HepG2 (cell line): ENCODE results near the gene DLG4. TPM values are rescaled to one million over a fixed set of nuclear protein-coding genes. Genes with fewer than 3 reads are reported as not detected.

Experiments used
- ARNT2 ChIP-seq: sonication (generic); formaldehyde crosslinking; IDR thresholded peaks from 2 replicates; pipeline ENCODE4 v1.8.0; 2022; ENCODE audit warnings: mild to moderate bottlenecking, low read depth, missing genetic modification reagents, moderate library complexity
- ATF1 ChIP-seq: IDR thresholded peaks from 2 replicates; pipeline ENCODE4 v1.6.1; 2016; ENCODE audit warnings: mild to moderate bottlenecking, control low read depth
- BRF2 ChIP-seq: sonication (generic); formaldehyde crosslinking; IDR thresholded peaks from 2 replicates; pipeline ENCODE4 v1.8.1; 2022; ENCODE audit warnings: mild to moderate bottlenecking, missing genetic modification reagents
- CBX1 ChIP-seq: IDR thresholded peaks from one replicate; pipeline ENCODE4 v1.6.1; 2016; ENCODE audit warnings: antibody characterized with exemption, low read depth
- CBX2 ChIP-seq, 2 experiments: fragments of 200-600 bp in 1 of 2; sonication (generic); formaldehyde crosslinking in 1 of 2; IDR thresholded peaks; 2 replicates each; pipeline versions ENCODE4 v1.7.0 to v1.8.1; 2018 to 2022; ENCODE audit warnings: low read depth in 2 of 2, low read length in 1 of 2, mild to moderate bottlenecking in 1 of 2, missing genetic modification reagents in 1 of 2
- FOSL1 ChIP-seq: sonication (generic); formaldehyde crosslinking; IDR thresholded peaks from 2 replicates; pipeline ENCODE4 v1.9.0; 2021; ENCODE audit warnings: missing genetic modification reagents, borderline replicate concordance
- FOSL2 ChIP-seq: sonication (generic); formaldehyde crosslinking; IDR thresholded peaks from 2 replicates; pipeline ENCODE4 v1.4.0; 2020; ENCODE audit warnings: missing genetic modification reagents
- GATAD2A ChIP-seq: IDR thresholded peaks from 2 replicates; pipeline ENCODE4 v1.6.1; 2016
- GTF3A ChIP-seq: sonication (generic); formaldehyde crosslinking; conservative IDR thresholded peaks from 2 replicates; pipeline ENCODE4 v1.4.0; 2020; ENCODE audit warnings: mild to moderate bottlenecking, missing genetic modification reagents
- HNRNPH1 ChIP-seq: fragments of 200-400 bp; formaldehyde crosslinking; optimal IDR thresholded peaks from 2 replicates; pipeline ENCODE3; 2017; ENCODE audit warnings: mild to moderate bottlenecking, low read depth, low read length
- IRF9 ChIP-seq: sonication (generic); formaldehyde crosslinking; IDR thresholded peaks from 2 replicates; pipeline ENCODE4 v1.8.0; 2022; ENCODE audit warnings: missing genetic modification reagents, mild to moderate bottlenecking, borderline replicate concordance
- KLF16 ChIP-seq, 2 experiments: sonication (generic) in 1 of 2; formaldehyde crosslinking in 1 of 2; IDR thresholded peaks; 2 replicates each; pipeline versions ENCODE4 v1.6.1 to v1.8.0; 2016 to 2023; ENCODE audit warnings: missing genetic modification reagents in 2 of 2, missing compliant biosample characterization in 1 of 2
- MEIS1 ChIP-seq: sonication (generic); formaldehyde crosslinking; IDR thresholded peaks from 2 replicates; pipeline ENCODE4 v1.9.0; 2021; ENCODE audit warnings: mild to moderate bottlenecking, missing genetic modification reagents, moderate library complexity, borderline replicate concordance
- NFRKB ChIP-seq: fragments of 450-650 bp; IDR thresholded peaks from 2 replicates; pipeline ENCODE4 v1.6.1; 2017
- NR1H2 ChIP-seq: sonication (generic); formaldehyde crosslinking; IDR thresholded peaks from 2 replicates; pipeline ENCODE4 v1.8.1; 2022; ENCODE audit warnings: low read depth, missing genetic modification reagents, borderline replicate concordance
- ZFP37 ChIP-seq: sonication (generic); formaldehyde crosslinking; IDR thresholded peaks from 2 replicates; pipeline ENCODE4 v1.4.0; 2020; ENCODE audit warnings: missing genetic modification reagents, borderline replicate concordance
- ZNF124 ChIP-seq: sonication (generic); formaldehyde crosslinking; IDR thresholded peaks from 2 replicates; pipeline ENCODE4 v1.4.0; 2020; ENCODE audit warnings: missing genetic modification reagents
- ZNF138 ChIP-seq: sonication (generic); formaldehyde crosslinking; IDR thresholded peaks from 2 replicates; pipeline ENCODE4 v1.5.0; 2020; ENCODE audit warnings: mild to moderate bottlenecking, low read depth, missing genetic modification reagents
- ZNF256 ChIP-seq: sonication (generic); formaldehyde crosslinking; conservative IDR thresholded peaks from 2 replicates; pipeline ENCODE4 v1.4.0; 2020; ENCODE audit warnings: missing genetic modification reagents
- ZNF460 ChIP-seq: sonication (generic); formaldehyde crosslinking; IDR thresholded peaks from 2 replicates; pipeline ENCODE4 v1.5.1; 2020; ENCODE audit warnings: missing genetic modification reagents, mild to moderate bottlenecking, borderline replicate concordance
- ZNF503 ChIP-seq: sonication (generic); formaldehyde crosslinking; IDR thresholded peaks from 2 replicates; pipeline ENCODE4 v1.4.0; 2020; ENCODE audit warnings: missing genetic modification reagents
- ZNF607 ChIP-seq: sonication (generic); formaldehyde crosslinking; IDR thresholded peaks from 2 replicates; pipeline ENCODE4 v1.5.1; 2020; ENCODE audit warnings: missing genetic modification reagents, mild to moderate bottlenecking, borderline replicate concordance
- ZNF780A ChIP-seq: sonication (generic); formaldehyde crosslinking; IDR thresholded peaks from 2 replicates; pipeline ENCODE4 v1.8.0; 2022; ENCODE audit warnings: mild to moderate bottlenecking, missing genetic modification reagents, moderate library complexity
- ZNF83 ChIP-seq: sonication (generic); formaldehyde crosslinking; IDR thresholded peaks from 2 replicates; pipeline ENCODE4 v1.4.0; 2020; ENCODE audit warnings: missing genetic modification reagents, mild to moderate bottlenecking, borderline replicate concordance
- ZSCAN12 ChIP-seq: sonication (generic); formaldehyde crosslinking; IDR thresholded peaks from 2 replicates; pipeline ENCODE4 v1.9.0; 2021; ENCODE audit warnings: mild to moderate bottlenecking, missing genetic modification reagents
- polyA plus RNA-seq, 8 experiments: library from polyadenylated mRNA; depleted of rRNA in 3 of 8; stranded (reverse) in 7 of 8; unstranded in 1 of 8; fragments of >200 nt; fragmentation: Illumina TruSeq in 4 of 8; extraction: Trizol in 4 of 8; gene quantifications; 2 replicates each; pipeline versions ENCODE4 v1.2.1 to v1.2.3, GENCODE V29; 2011 to 2016; ENCODE audit warnings: low read depth in 4 of 8, missing spikeins in 1 of 8, mixed read lengths in 1 of 8; ENCODE audit not compliant: insufficient read depth in 1 of 8
- total RNA-seq, 5 experiments: library from RNA; depleted of rRNA; stranded (reverse); fragments of >200 nt; fragmentation: Illumina TruSeq; extraction: Trizol; gene quantifications; 2 replicates each; pipeline ENCODE4 v1.2.3, GENCODE V29; 2016; ENCODE audit warnings: low read depth in 1 of 5
- TF ChIP-seq, protein P1 (sequence below): sonication (generic); formaldehyde crosslinking; IDR thresholded peaks from 2 replicates; pipeline ENCODE4 v1.5.0; 2020; ENCODE audit warnings: missing genetic modification reagents

DLG4 gene
- total and polyA plus RNA-seq, 2 of the 13 experiments (the other 11 are each of a cell fraction or from before 2014, with no cell fraction given), result 0.71 to 4.3 TPM

- TF ChIP-seq ZNF124 (CRISPR knock-in tag) (peak; percentile 93), FOSL1 (CRISPR knock-in tag) (no peak), BRF2 (peak; percentile 85), GATAD2A (CRISPR knock-in tag) (peak; percentile 94), CBX1 (peak; percentile 73), ZSCAN12 (CRISPR knock-in tag) (no peak; the same call in 1 of the 2 replicates), IRF9 (peak; percentile 97), ARNT2 (CRISPR knock-in tag) (peak; percentile 85), ZNF460 (CRISPR knock-in tag) (no peak), GTF3A (CRISPR knock-in tag) (no peak), ZNF83 (CRISPR knock-in tag) (no peak), ATF1 (CRISPR knock-in tag) (no peak), ZNF138 (CRISPR knock-in tag) (peak; percentile 48; the same call in 1 of the 2 replicates), ZNF503 (peak; percentile 80; the same call in 1 of the 2 replicates), ZNF607 (CRISPR knock-in tag) (peak; percentile 90), CBX2 (IDR thresholded peaks at IDR 0.05; ENCODE audit: low read depth, low read length) (no peak), CBX2 (CRISPR knock-in tag; IDR thresholded peaks at IDR 0.05; ENCODE audit: low read depth) (peak; percentile 73; the same call in 1 of the 2 replicates), FOSL2 (CRISPR knock-in tag) (peak; percentile 76), ZFP37 (CRISPR knock-in tag) (peak; percentile 94; the same call in 1 of the 2 replicates), NR1H2 (CRISPR knock-in tag) (peak; percentile 86; the same call in 1 of the 2 replicates), HNRNPH1 (no peak), ZNF256 (CRISPR knock-in tag) (peak; percentile 87; the same call in 1 of the 2 replicates), NFRKB (no peak), MEIS1 (CRISPR knock-in tag) (peak; percentile 73; the same call in 1 of the 2 replicates), KLF16 (CRISPR knock-in tag; IDR thresholded peaks at IDR 0.05) (peak; percentile 72 to 83; a peak in 2 of 4 replicates), ZNF780A (CRISPR knock-in tag) (peak; percentile 78; the same call in 1 of the 2 replicates)
- TF ChIP-seq, protein P1, sequence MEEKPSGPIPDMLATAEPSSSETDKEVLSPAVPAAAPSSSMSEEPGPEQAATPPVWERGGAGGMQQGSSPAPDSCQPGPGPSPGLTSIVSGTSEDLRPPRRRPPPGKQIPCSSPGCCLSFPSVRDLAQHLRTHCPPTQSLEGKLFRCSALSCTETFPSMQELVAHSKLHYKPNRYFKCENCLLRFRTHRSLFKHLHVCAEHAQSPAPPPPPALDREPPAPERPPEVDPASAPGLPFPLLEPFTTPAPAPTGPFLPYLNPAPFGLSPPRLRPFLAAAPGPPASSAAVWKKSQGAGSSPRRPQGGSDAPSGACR (CRISPR knock-in tag), result no peak
Observed at GRCh38 chr17:7156342-7156940, 63.2 kb downstream of the DLG4 start (continued).
